Smooth muscle cell (in vitro differentiated cells): ENCODE data around the gene CEP120. TPM values are rescaled to one million over a fixed set of nuclear protein-coding genes. Genes with fewer than 3 reads are reported as not detected.

Experiments used
- DNase-seq: peaks from one replicate; lab custom pipeline; 2025; ENCODE audit not compliant: unreplicated experiment; lab: John Stamatoyannopoulos, UW
- H2AFZ ChIP-seq: fragments of 200-600 bp; sonication (generic); 2 replicates; pipeline ENCODE4 v1.6.0; 2016; ENCODE audit warnings: antibody characterized with exemption, low read depth, mild to moderate bottlenecking
- H3F3A ChIP-seq: fragments of 200-600 bp; sonication (generic); 2 replicates; pipeline ENCODE4 v1.6.0; 2017; ENCODE audit warnings: antibody characterized with exemption, low read depth
- H3K27ac ChIP-seq: fragments of 200-600 bp; sonication (generic); 2 replicates; pipeline ENCODE4 v1.5.1; 2016; ENCODE audit warnings: low read depth, mild to moderate bottlenecking
- H3K27me3 ChIP-seq: fragments of 200-600 bp; sonication (generic); 2 replicates; pipeline ENCODE4 v1.6.1; 2016; ENCODE audit warnings: low read depth, mild to moderate bottlenecking
- H3K36me3 ChIP-seq: fragments of 200-600 bp; sonication (generic); 2 replicates; pipeline ENCODE4 v1.5.1; 2016; ENCODE audit warnings: low read depth
- H3K4me1 ChIP-seq: fragments of 200-600 bp; sonication (generic); 2 replicates; pipeline ENCODE4 v1.5.1; 2016; ENCODE audit warnings: low read depth
- H3K4me2 ChIP-seq: fragments of 200-600 bp; sonication (generic); 2 replicates; pipeline ENCODE4 v1.6.0; 2016; ENCODE audit warnings: mild to moderate bottlenecking
- H3K4me3 ChIP-seq: fragments of 200-600 bp; sonication (generic); 2 replicates; pipeline ENCODE4 v1.5.1; 2016; ENCODE audit warnings: mild to moderate bottlenecking
- H3K79me2 ChIP-seq: fragments of 200-600 bp; sonication (generic); 2 replicates; pipeline ENCODE4 v1.6.0; 2016; ENCODE audit warnings: low read depth, mild to moderate bottlenecking
- H3K9ac ChIP-seq: fragments of 200-600 bp; sonication (generic); 2 replicates; pipeline ENCODE4 v1.6.0; 2016; ENCODE audit warnings: low read depth
- H3K9me3 ChIP-seq: fragments of 200-600 bp; sonication (generic); replicated peaks from 2 replicates; pipeline ENCODE4 v1.5.1; 2016; ENCODE audit warnings: low read depth
- H4K20me1 ChIP-seq: fragments of 200-600 bp; sonication (generic); 2 replicates; pipeline ENCODE4 v1.6.0; 2016; ENCODE audit warnings: low read depth
- WGBS: methylation state at CpG from one replicate; pipeline ENCODE4 v1.1.7; 2016; ENCODE audit warnings: low lambda C conversion rate; 5-methylcytosine and 5-hydroxymethylcytosine counted together
- polyA plus RNA-seq: library from polyadenylated mRNA; unstranded; fragments of >200 nt; fragmentation: Nextera tagmentation; extraction: Ambion mirVana; gene quantifications from 2 replicates; pipeline ENCODE4 v1.2.1, GENCODE V29; 2016
- total RNA-seq: library from RNA; depleted of rRNA; stranded (reverse); fragments of >200 nt; gene quantifications from 2 replicates; pipeline ENCODE4 v1.2.3, GENCODE V29; 2014
- TF ChIP-seq, protein P1 (sequence below): fragments of 200-600 bp; sonication (generic); IDR thresholded peaks from 2 replicates; pipeline ENCODE4 v1.5.1; 2017; ENCODE audit warnings: borderline replicate concordance, mild to moderate bottlenecking, antibody characterized with exemption; ENCODE audit not compliant: insufficient read depth, poor library complexity, severe bottlenecking

The CEP120 gene
- total and polyA plus RNA-seq, 2 experiments from 2014 or later = 6.5 to 30.2 TPM

- no peak overlapping the region for H3K9ac ChIP-seq
Measured at GRCh38 chr5:123448017-123448617, 24.9 kb upstream of the CEP120 start.

GRCh38 chr5:123444016-123444415 lies 20.8 kb upstream of the CEP120 start:
- Histone ChIP-seq H3K79me2 (no peaks in the 10 kb centered on the region), H3K27ac (no peak overlapping the region), H3F3A (no peaks in the 10 kb centered on the region), H3K9me3 (no peaks in the 10 kb centered on the region), H3K4me1 (no peaks in the 10 kb centered on the region), H3K9ac (no peak overlapping the region), H2AFZ (no peak overlapping the region), H3K4me3 (no peak overlapping the region), H3K4me2 (no peak overlapping the region), H3K36me3 (no peaks in the 10 kb centered on the region), H4K20me1 (no peaks in the 10 kb centered on the region), H3K27me3 (peaks cover 9% of the 10 kb centered on the region)
- TF ChIP-seq, protein P1, sequence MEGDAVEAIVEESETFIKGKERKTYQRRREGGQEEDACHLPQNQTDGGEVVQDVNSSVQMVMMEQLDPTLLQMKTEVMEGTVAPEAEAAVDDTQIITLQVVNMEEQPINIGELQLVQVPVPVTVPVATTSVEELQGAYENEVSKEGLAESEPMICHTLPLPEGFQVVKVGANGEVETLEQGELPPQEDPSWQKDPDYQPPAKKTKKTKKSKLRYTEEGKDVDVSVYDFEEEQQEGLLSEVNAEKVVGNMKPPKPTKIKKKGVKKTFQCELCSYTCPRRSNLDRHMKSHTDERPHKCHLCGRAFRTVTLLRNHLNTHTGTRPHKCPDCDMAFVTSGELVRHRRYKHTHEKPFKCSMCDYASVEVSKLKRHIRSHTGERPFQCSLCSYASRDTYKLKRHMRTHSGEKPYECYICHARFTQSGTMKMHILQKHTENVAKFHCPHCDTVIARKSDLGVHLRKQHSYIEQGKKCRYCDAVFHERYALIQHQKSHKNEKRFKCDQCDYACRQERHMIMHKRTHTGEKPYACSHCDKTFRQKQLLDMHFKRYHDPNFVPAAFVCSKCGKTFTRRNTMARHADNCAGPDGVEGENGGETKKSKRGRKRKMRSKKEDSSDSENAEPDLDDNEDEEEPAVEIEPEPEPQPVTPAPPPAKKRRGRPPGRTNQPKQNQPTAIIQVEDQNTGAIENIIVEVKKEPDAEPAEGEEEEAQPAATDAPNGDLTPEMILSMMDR = no peak
- WGBS = 92% methylated on average over 3 of the region's 3 CpGs
- no peak for DNase-seq

More at GRCh38 chr5:123448017-123448617, 24.9 kb upstream of the CEP120 start:
- no peak overlapping the region for H2AFZ ChIP-seq
- no peak for DNase-seq
- TF ChIP-seq, protein P1 = no peak
- H3K27ac ChIP-seq = no peak overlapping the region
- no peak overlapping the region for H3K4me3 ChIP-seq
- H3K4me2 ChIP-seq = no peak overlapping the region
- H3K9me3 ChIP-seq = no peaks in the 10 kb centered on the region
- no peaks in the 10 kb centered on the region for H3F3A ChIP-seq
- peaks cover 9% of the 10 kb centered on the region for H3K27me3 ChIP-seq
- H3K79me2 ChIP-seq = no peaks in the 10 kb centered on the region
- WGBS = 88% methylated on average over 3 of the region's 3 CpGs
- no peaks in the 10 kb centered on the region for H3K36me3 ChIP-seq
- no peaks in the 10 kb centered on the region for H4K20me1 ChIP-seq
- H3K4me1 ChIP-seq = no peaks in the 10 kb centered on the region

- 91% methylated on average over 1 of the region's 1 CpG for WGBS
- no peaks in the 10 kb centered on the region for H4K20me1 ChIP-seq
- H3K4me2 ChIP-seq = no peak overlapping the region
- peaks cover 9% of the 10 kb centered on the region for H3K27me3 ChIP-seq
- no peak for DNase-seq
- H3K79me2 ChIP-seq = no peaks in the 10 kb centered on the region
- TF ChIP-seq, protein P1 = no peak
- no peaks in the 10 kb centered on the region for H3K9me3 ChIP-seq
- H3K4me1 ChIP-seq = no peaks in the 10 kb centered on the region
- no peak overlapping the region for H2AFZ ChIP-seq
- no peak overlapping the region for H3K27ac ChIP-seq
- H3K9ac ChIP-seq = no peak overlapping the region
- H3K36me3 ChIP-seq = no peaks in the 10 kb centered on the region
- no peak overlapping the region for H3K4me3 ChIP-seq
- no peaks in the 10 kb centered on the region for H3F3A ChIP-seq
Measured at GRCh38 chr5:123441408-123441807, 18.2 kb upstream of the CEP120 start.
